K562 (cell line): ENCODE results near the gene FAM118B. TPM values are rescaled to one million over a fixed set of nuclear protein-coding genes. Genes with fewer than 3 reads are reported as not detected.

ENCODE experiments used
- ATAC-seq: fragments of 200-7000 bp; cut with Tn5 transposase; 3 replicates; pipeline ENCODE4 v1.9.1; 2020; ENCODE audit warnings: moderate library complexity
- BruUV-seq: library from RNA; stranded (reverse); fragments of 400-500 nt; replicated peaks from 2 replicates; lab custom pipeline; 2021; lab: Mats Ljungman, UMichigan
- CTCF ChIA-PET: fragments of 300-600 bp; formaldehyde crosslinking; extraction: SDS; loops from one replicate; lab custom pipeline; 2021; ENCODE audit warnings: low intra/inter-chr PET ratio; lab: Yijun Ruan, JAX
- POLR2A ChIA-PET: fragments of 300-600, 350-650 bp; sonication (Branson Sonifier 250); formaldehyde crosslinking; extraction: SDS; loops from one replicate; lab custom pipeline; 2021; ENCODE audit warnings: antibody characterized with exemption, inconsistent platforms; lab: Yijun Ruan, JAX
- DNase-seq, 4 experiments: peaks; one replicate each; pipeline versions ENCODE4 v3.0.0 to v3.0.0-alpha.2; 2011 to 2018; ENCODE audit warnings: low spot score in 3 of 4, mixed read lengths in 3 of 4; ENCODE audit errors: extremely low read depth in 1 of 4
- FAIRE-seq: peaks from 2 replicates; lab custom pipeline; 2011; peaks lifted over from hg19 to GRCh38; lab: Jason Lieb, UNC
- H2AFZ ChIP-seq: 2 replicates; pipeline ENCODE4 v1.6.0; 2011; ENCODE audit warnings: low read depth, low read length, control low read depth, inconsistent platforms
- H3K27ac ChIP-seq: fragments of 200-600 bp; 3 replicates; pipeline ENCODE4 v1.8.0; 2011; ENCODE audit warnings: low read depth, mild to moderate bottlenecking, control low read depth, inconsistent platforms, low read length, moderate library complexity, mixed read lengths; ENCODE audit errors: extremely low read depth
- H3K27me3 ChIP-seq, 2 experiments: fragments of 300-600 bp in 1 of 2; 2 replicates in 1 of 2; 3 replicates in 1 of 2; pipeline versions ENCODE4 v1.6.0 to v1.8.0; 2011; ENCODE audit warnings: inconsistent platforms in 2 of 2, low read length in 2 of 2, mild to moderate bottlenecking in 1 of 2, mixed read lengths in 1 of 2, moderate library complexity in 1 of 2; ENCODE audit not compliant: control insufficient read depth in 2 of 2, insufficient read depth in 2 of 2
- H3K36me3 ChIP-seq: fragments of 300-600 bp; 3 replicates; pipeline ENCODE4 v1.8.0; 2011; ENCODE audit warnings: mild to moderate bottlenecking, low read length, inconsistent platforms; ENCODE audit not compliant: control insufficient read depth, insufficient read depth
- H3K4me1 ChIP-seq, 2 experiments: fragments of 200-600 bp in 1 of 2; replicated peaks in 1 of 2; 2 replicates in 1 of 2; 3 replicates in 1 of 2; pipeline versions ENCODE4 v1.5.1 to v1.8.0; 2011; ENCODE audit warnings: inconsistent platforms in 2 of 2, low read length in 2 of 2, mild to moderate bottlenecking in 1 of 2, mixed read lengths in 1 of 2, moderate library complexity in 1 of 2; ENCODE audit not compliant: control insufficient read depth in 2 of 2, insufficient read depth in 2 of 2
- H3K4me2 ChIP-seq: 2 replicates; pipeline ENCODE4 v1.6.1; 2011; ENCODE audit warnings: low read length, control low read depth, inconsistent platforms, mixed read lengths; ENCODE audit not compliant: insufficient read depth
- H3K4me3 ChIP-seq: fragments of 200-600 bp; sonication (generic), shearing (Covaris generic); 2 replicates; pipeline ENCODE4 v1.5.1; 2016; ENCODE audit warnings: control low read depth, inconsistent platforms
- H3K79me2 ChIP-seq: fragments of 200-600 bp; 3 replicates; pipeline ENCODE4 v1.8.0; 2011; ENCODE audit warnings: low read length, inconsistent platforms; ENCODE audit not compliant: control insufficient read depth, insufficient read depth
- H3K9ac ChIP-seq, 2 experiments: 2 replicates each; pipeline versions ENCODE4 v1.6.0 to v1.6.1; 2011; ENCODE audit warnings: low read depth in 2 of 2, low read length in 2 of 2, control low read depth in 1 of 2, inconsistent platforms in 1 of 2, mild to moderate bottlenecking in 1 of 2, mixed read lengths in 1 of 2; ENCODE audit not compliant: insufficient read depth in 1 of 2
- H3K9me1 ChIP-seq: one replicate; pipeline ENCODE4 v1.6.0; 2011; ENCODE audit warnings: inconsistent platforms, mild to moderate bottlenecking, low read length, moderate library complexity; ENCODE audit not compliant: control insufficient read depth, insufficient read depth
- H3K9me3 ChIP-seq: replicated peaks from 2 replicates; pipeline ENCODE4 v1.5.1; 2011; ENCODE audit warnings: low read depth, low read length, inconsistent platforms; ENCODE audit not compliant: control insufficient read depth, insufficient read depth
- H4K20me1 ChIP-seq: replicated peaks from 2 replicates; pipeline ENCODE4 v1.6.1; 2011; ENCODE audit warnings: low read length, inconsistent platforms, mixed read lengths; ENCODE audit not compliant: control insufficient read depth, insufficient read depth
- CAMTA2 ChIP-seq: fragments of 250-450 bp; sonication (Bioruptor Pico); conservative IDR thresholded peaks from 2 replicates; pipeline ENCODE4 v1.5.1; 2022
- PTBP1 ChIP-seq: fragments of 200-400 bp; formaldehyde crosslinking; IDR thresholded peaks from 2 replicates; pipeline ENCODE4 v1.6.1; 2017; ENCODE audit warnings: low read depth, low read length
- RAD51 ChIP-seq: fragments of 450-650 bp; IDR thresholded peaks from 2 replicates; pipeline ENCODE4 v1.7.1; 2016; ENCODE audit warnings: low read depth, mild to moderate bottlenecking, borderline replicate concordance
- RUNX1 ChIP-seq: sonication (generic); IDR thresholded peaks from 2 replicates; pipeline ENCODE4 v1.6.1; 2016; ENCODE audit warnings: antibody characterized with exemption, low read depth
- SMARCC2 ChIP-seq: fragments of 450-650 bp; IDR thresholded peaks from 2 replicates; pipeline ENCODE4 v1.6.1; 2017; ENCODE audit warnings: antibody characterized with exemption, moderate library complexity, mild to moderate bottlenecking, low read depth
- TSC22D4 ChIP-seq: fragments of 450-650 bp; IDR thresholded peaks from 2 replicates; pipeline ENCODE4 v1.6.1; 2016; ENCODE audit warnings: missing genetic modification characterization, missing biosample characterization, control low read depth
- ZFP91 ChIP-seq: sonication (generic); formaldehyde crosslinking; IDR thresholded peaks from 2 replicates; pipeline ENCODE4 v1.8.0; 2022; ENCODE audit warnings: mild to moderate bottlenecking, missing genetic modification reagents
- ZFPM2 ChIP-seq: fragments of 250-450 bp; sonication (Bioruptor Pico); IDR thresholded peaks from 2 replicates; pipeline ENCODE4 v1.5.1; 2022; ENCODE audit warnings: mild to moderate bottlenecking
- ZNF175 ChIP-seq: fragments of 200-800 bp; sonication (Bioruptor generic); IDR thresholded peaks from 2 replicates; pipeline ENCODE4 v1.6.1; 2016; ENCODE audit warnings: low read depth, mild to moderate bottlenecking, missing genetic modification characterization, missing compliant biosample characterization
- ZNF445 ChIP-seq: fragments of 250-450 bp; sonication (Bioruptor Pico); IDR thresholded peaks from 2 replicates; pipeline ENCODE4 v1.4.0; 2020; ENCODE audit warnings: low read depth, mild to moderate bottlenecking, moderate library complexity
- ZNF778 ChIP-seq: fragments of 450-650 bp; formaldehyde crosslinking; IDR thresholded peaks from 2 replicates; pipeline ENCODE4 v1.4.0; 2020; ENCODE audit warnings: mild to moderate bottlenecking, moderate library complexity
- WGBS: fragments of 100-300 bp; shearing (Covaris generic); methylation state at CpG from one replicate; pipeline ENCODE4 v1.1.6; 2016; ENCODE audit warnings: low coverage, mixed read lengths; ENCODE audit not compliant: insufficient coverage; ENCODE audit errors: missing lambda C conversion rate; 5-methylcytosine and 5-hydroxymethylcytosine counted together
- in situ Hi-C: fragments of 300-500 bp; cut with MboI; formaldehyde crosslinking; loops from 4 replicates; pipeline ENCODE4 v1.15.0; 2018; ENCODE audit warnings: inconsistent platforms, mixed read lengths
- intact Hi-C: fragments of 100-400 bp; cut with micrococcal nuclease; formaldehyde crosslinking; loops from 2 replicates; pipeline ENCODE4 v1.14.2; 2022
- polyA plus RNA-seq, 8 experiments: library from polyadenylated mRNA; depleted of rRNA in 4 of 8; stranded (reverse) in 5 of 8; unstranded in 3 of 8; fragments of >200 nt; fragmentation: Nextera tagmentation in 2 of 8; fragmentation: Illumina TruSeq in 1 of 8; extraction: Ambion mirVana in 2 of 8; extraction: Trizol in 1 of 8; gene quantifications; 2 replicates each; pipeline versions ENCODE4 v1.2.1 to v1.2.3, GENCODE V29; 2011 to 2014; ENCODE audit warnings: inconsistent platforms in 1 of 8, missing spikeins in 1 of 8
- total RNA-seq, 7 experiments: library from RNA; depleted of rRNA in 6 of 7; stranded (reverse); fragments of >200 nt in 6 of 7; fragmentation: Illumina TruSeq in 2 of 7; extraction: Trizol in 2 of 7; gene quantifications; 2 replicates each; pipeline versions ENCODE4 v1.2.1 to v1.2.3, GENCODE V29; 2011 to 2021; ENCODE audit warnings: low replicate concordance in 1 of 7

Gene FAM118B
- total and polyA plus RNA-seq, 9 of the 15 experiments (the other 6 are each of a cell fraction or from before 2014, with no cell fraction given): 12.0 to 49.0 (median 22.1) TPM

GRCh38 chr11:126253265-126253664 lies 41.7 kb downstream of the FAM118B start:
- Histone ChIP-seq H3K4me2 (no peak overlapping the region), H3K27ac (no peak overlapping the region), H3K9me1 (no peaks in the 10 kb centered on the region), H3K36me3 (peaks cover 54% of the 10 kb centered on the region), H3K9me3 (no peaks in the 10 kb centered on the region), H3K27me3 (no peaks in the 10 kb centered on the region), H4K20me1 (no peaks in the 10 kb centered on the region), H3K79me2 (no peaks in the 10 kb centered on the region), H3K4me1 (peaks cover 0 to 6% of the 10 kb centered on the region in 2 experiments; a peak in 2 of 5 replicates), H2AFZ (no peak overlapping the region), H3K9ac (no peak overlapping the region), H3K4me3 (no peak overlapping the region)
- TF ChIP-seq ZNF445 (no peak), ZNF175 (CRISPR knock-in tag) (no peak), SMARCC2 (no peak), RUNX1 (no peak), CAMTA2 (CRISPR knock-in tag) (no peak), TSC22D4 (no peak), ZFP91 (CRISPR knock-in tag) (no peak), ZFPM2 (no peak), RAD51 (no peak), PTBP1 (no peak), ZNF778 (CRISPR knock-in tag) (no peak)
- no peak for ATAC-seq
- ChIA-PET CTCF (no interaction called here), POLR2A (interaction anchor here (2.3 to 5.2 kb wide), 2 partner anchors 8 to 11 kb away, joined by 7 to 26 read pairs; no protein-coding TSS in a partner anchor)
- no peak for DNase-seq
- no peak for FAIRE-seq
- intact Hi-C loops (no loop called here), in situ Hi-C loops (no loop called here)
- 70% methylated on average over 4 of the region's 4 CpGs for WGBS
- BruUV-seq: no TSS peak
